Keratinocyte (primary cell): ENCODE measurements around the gene TOM1L2. TPM values are rescaled to one million over a fixed set of nuclear protein-coding genes. Genes with fewer than 3 reads are reported as not detected.

ENCODE experiments used
- DNase-seq: peaks from one replicate; pipeline ENCODE4 v3.0.0-alpha.2; 2011; ENCODE audit warnings: low read depth, missing footprints, low spot score
- FAIRE-seq: peaks from 2 replicates; lab custom pipeline; 2011; peaks lifted over from hg19 to GRCh38; lab: Jason Lieb, UNC
- H2AFZ ChIP-seq: 2 replicates; pipeline ENCODE4 v1.6.0; 2012; ENCODE audit warnings: low read length, control low read depth, inconsistent platforms; ENCODE audit not compliant: control insufficient read depth
- H3K27ac ChIP-seq: 2 replicates; pipeline ENCODE4 v1.5.1; 2011; ENCODE audit warnings: low read length; ENCODE audit not compliant: control insufficient read depth, insufficient read depth
- H3K27me3 ChIP-seq: 3 replicates; pipeline ENCODE4 v1.6.0; 2011; ENCODE audit warnings: low read length; ENCODE audit not compliant: control insufficient read depth, insufficient read depth; ENCODE audit errors: extremely low read depth
- H3K36me3 ChIP-seq, 2 experiments: 2 replicates in 1 of 2; 3 replicates in 1 of 2; pipeline ENCODE4 v1.5.1; 2011; ENCODE audit warnings: low read length in 2 of 2, mild to moderate bottlenecking in 1 of 2; ENCODE audit not compliant: control insufficient read depth in 2 of 2, insufficient read depth in 2 of 2; ENCODE audit errors: extremely low read depth in 1 of 2
- H3K4me1 ChIP-seq: 3 replicates; pipeline ENCODE4 v1.5.1; 2011; ENCODE audit warnings: low read length; ENCODE audit not compliant: control insufficient read depth, insufficient read depth; ENCODE audit errors: extremely low read depth
- H3K4me2 ChIP-seq: 3 replicates; pipeline ENCODE4 v1.6.0; 2011; ENCODE audit warnings: low read depth, low read length; ENCODE audit not compliant: control insufficient read depth, insufficient read depth; ENCODE audit errors: extremely low read depth
- H3K4me3 ChIP-seq, 3 experiments: fragments of 200-600 bp in 1 of 3; sonication (generic) in 1 of 3; 2 replicates in 2 of 3; 3 replicates in 1 of 3; pipeline ENCODE4 v1.5.1; 2011 to 2016; ENCODE audit warnings: low read length in 3 of 3, mild to moderate bottlenecking in 3 of 3, control low read depth in 2 of 3, inconsistent platforms in 1 of 3, low read depth in 1 of 3, mixed read lengths in 1 of 3, mixed run types in 1 of 3, moderate library complexity in 1 of 3; ENCODE audit not compliant: control insufficient read depth in 2 of 3, insufficient read depth in 2 of 3; ENCODE audit errors: extremely low read depth in 1 of 3
- H3K79me2 ChIP-seq: 2 replicates; pipeline ENCODE4 v1.6.0; 2012; ENCODE audit warnings: low read length; ENCODE audit not compliant: control insufficient read depth, insufficient read depth
- H3K9ac ChIP-seq: 3 replicates; pipeline ENCODE4 v1.6.0; 2011; ENCODE audit warnings: low read length; ENCODE audit not compliant: control insufficient read depth, insufficient read depth; ENCODE audit errors: extremely low read depth
- H3K9me1 ChIP-seq: 3 replicates; pipeline ENCODE4 v1.6.0; 2011; ENCODE audit warnings: low read length; ENCODE audit not compliant: control insufficient read depth, insufficient read depth; ENCODE audit errors: extremely low read depth
- H3K9me3 ChIP-seq: 2 replicates; pipeline ENCODE4 v1.5.1; 2012; ENCODE audit warnings: low read depth, low read length; ENCODE audit not compliant: control insufficient read depth
- H4K20me1 ChIP-seq: 3 replicates; pipeline ENCODE4 v1.6.0; 2011; ENCODE audit warnings: low read length; ENCODE audit not compliant: control insufficient read depth, insufficient read depth; ENCODE audit errors: extremely low read depth
- EZH2 ChIP-seq: IDR thresholded peaks from one replicate; pipeline ENCODE4 v1.6.1; 2012; ENCODE audit warnings: inconsistent platforms, mild to moderate bottlenecking, low read length, moderate library complexity
- dilution Hi-C: fragments of 300-500 bp; cut with MboI; formaldehyde crosslinking; loops from one replicate; pipeline ENCODE4 v1.7.0; 2020; ENCODE audit warnings: low sequenced_read_pairs; ENCODE audit not compliant: extremely low pct_ligation_motif_present
- polyA plus RNA-seq, 5 experiments: library from polyadenylated mRNA; depleted of rRNA in 3 of 5; stranded (reverse) in 3 of 5; stranded (forward) in 1 of 5; unstranded in 1 of 5; fragments of >200 nt; gene quantifications; 1 replicate in 1 of 5; 2 replicates in 3 of 5; 3 replicates in 1 of 5; pipeline versions ENCODE4 v1.2.1 to v1.2.3, GENCODE V29; 2011 to 2012; ENCODE audit warnings: missing spikeins in 2 of 5, low read depth in 1 of 5, low replicate concordance in 1 of 5
- TF ChIP-seq, protein P1 (sequence below), 3 experiments: IDR thresholded peaks in 1 of 3; conservative IDR thresholded peaks in 1 of 3; optimal IDR thresholded peaks in 1 of 3; 2 replicates in 2 of 3; 3 replicates in 1 of 3; pipeline versions ENCODE3 to v1.5.1; 2011; ENCODE audit warnings: low read length in 3 of 3, mild to moderate bottlenecking in 3 of 3, moderate library complexity in 2 of 3, control low read depth in 1 of 3, inconsistent platforms in 1 of 3; ENCODE audit not compliant: insufficient read depth in 2 of 3; ENCODE audit errors: extremely low read depth in 1 of 3

Gene TOM1L2
- polyA plus RNA-seq, 1 donor (not counting 4 experiments of a cell fraction or from before 2014, with no cell fraction given) = 36.3 TPM

DNA sequence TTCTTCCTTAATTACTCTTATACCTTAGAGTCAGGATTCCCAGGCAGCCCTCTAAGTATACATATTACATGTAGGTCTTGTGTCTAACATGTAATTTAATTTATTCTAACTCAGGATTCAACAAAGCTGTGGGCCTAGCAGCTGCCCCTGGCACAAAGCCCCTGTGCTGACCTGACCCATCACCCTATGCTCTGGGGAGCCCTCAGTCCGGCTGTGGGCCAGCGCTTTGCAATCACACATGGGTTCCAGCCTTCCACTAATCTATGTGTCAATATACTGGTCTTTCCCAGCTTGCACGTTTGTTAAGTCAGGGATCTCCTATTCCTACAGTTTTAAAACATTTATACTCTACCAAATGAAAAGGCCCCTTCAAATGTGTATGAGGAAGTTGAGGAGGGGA lies 72.7 kb downstream of the TOM1L2 start:
- no peaks in the 10 kb centered on the region for H3K79me2 ChIP-seq
- H3K9ac ChIP-seq = no peak overlapping the region
- H3K27ac ChIP-seq = no peak overlapping the region
- H4K20me1 ChIP-seq = no peaks in the 10 kb centered on the region
- H3K9me1 ChIP-seq = peaks cover 2% of the 10 kb centered on the region
- no peak overlapping the region for H2AFZ ChIP-seq
- no peak overlapping the region for H3K4me2 ChIP-seq
- dilution Hi-C loops = no loop called here
- H3K4me1 ChIP-seq = peaks cover 10% of the 10 kb centered on the region
- peaks cover 16 to 22% of the 10 kb centered on the region in 2 experiments for H3K36me3 ChIP-seq
- TF ChIP-seq, protein P1, sequence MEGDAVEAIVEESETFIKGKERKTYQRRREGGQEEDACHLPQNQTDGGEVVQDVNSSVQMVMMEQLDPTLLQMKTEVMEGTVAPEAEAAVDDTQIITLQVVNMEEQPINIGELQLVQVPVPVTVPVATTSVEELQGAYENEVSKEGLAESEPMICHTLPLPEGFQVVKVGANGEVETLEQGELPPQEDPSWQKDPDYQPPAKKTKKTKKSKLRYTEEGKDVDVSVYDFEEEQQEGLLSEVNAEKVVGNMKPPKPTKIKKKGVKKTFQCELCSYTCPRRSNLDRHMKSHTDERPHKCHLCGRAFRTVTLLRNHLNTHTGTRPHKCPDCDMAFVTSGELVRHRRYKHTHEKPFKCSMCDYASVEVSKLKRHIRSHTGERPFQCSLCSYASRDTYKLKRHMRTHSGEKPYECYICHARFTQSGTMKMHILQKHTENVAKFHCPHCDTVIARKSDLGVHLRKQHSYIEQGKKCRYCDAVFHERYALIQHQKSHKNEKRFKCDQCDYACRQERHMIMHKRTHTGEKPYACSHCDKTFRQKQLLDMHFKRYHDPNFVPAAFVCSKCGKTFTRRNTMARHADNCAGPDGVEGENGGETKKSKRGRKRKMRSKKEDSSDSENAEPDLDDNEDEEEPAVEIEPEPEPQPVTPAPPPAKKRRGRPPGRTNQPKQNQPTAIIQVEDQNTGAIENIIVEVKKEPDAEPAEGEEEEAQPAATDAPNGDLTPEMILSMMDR (optimal IDR thresholded peaks at IDR 0.05 in 1 of 3, IDR thresholded peaks at IDR 0.05 in 1 of 3, conservative IDR thresholded peaks at IDR 0.05 in 1 of 3; ENCODE audit: extremely low read depth in 1 of 3, insufficient read depth in 2 of 3, low read length in 3 of 3) = no peak
- no peak for TF ChIP-seq EZH2
- H3K9me3 ChIP-seq = no peaks in the 10 kb centered on the region
- FAIRE-seq (no peak), DNase-seq (no peak)
- H3K27me3 ChIP-seq = no peaks in the 10 kb centered on the region
- no peak overlapping the region for H3K4me3 ChIP-seq

- H2AFZ ChIP-seq = no peak overlapping the region
- no peak overlapping the region for H3K4me2 ChIP-seq
- DNase-seq (no peak), FAIRE-seq (no peak)
- H3K9me1 ChIP-seq = peaks cover 2% of the 10 kb centered on the region
- no peak overlapping the region for H3K27ac ChIP-seq
- dilution Hi-C loops = no loop called here
- H3K79me2 ChIP-seq = no peaks in the 10 kb centered on the region
- no peaks in the 10 kb centered on the region for H4K20me1 ChIP-seq
- no peaks in the 10 kb centered on the region for H3K27me3 ChIP-seq
- TF ChIP-seq EZH2 = no peak
- TF ChIP-seq, protein P1 (optimal IDR thresholded peaks at IDR 0.05 in 1 of 3, IDR thresholded peaks at IDR 0.05 in 1 of 3, conservative IDR thresholded peaks at IDR 0.05 in 1 of 3; ENCODE audit: extremely low read depth in 1 of 3, insufficient read depth in 2 of 3, low read length in 3 of 3) = no peak
- H3K36me3 ChIP-seq = peaks cover 16 to 28% of the 10 kb centered on the region in 2 experiments
- H3K4me3 ChIP-seq = no peak overlapping the region
- no peaks in the 10 kb centered on the region for H3K9me3 ChIP-seq
- no peak overlapping the region for H3K9ac ChIP-seq
- peaks cover 10% of the 10 kb centered on the region for H3K4me1 ChIP-seq
Observed at GRCh38 chr17:17898673-17899072, 73.5 kb downstream of the TOM1L2 start.
